NCI-H187 treated with DMSO at 0.1 percent for 48 hours (cell line): ENCODE results near the gene DPH7.
"Not testable (repeated sequence)": the region's sequence is repeated elsewhere in the genome, so short reads cannot be mapped to it uniquely, and the experiment has no call there.

Source experiments
- DNase-seq: peaks from one replicate; lab custom pipeline; 2025; lab: John Stamatoyannopoulos, UW

Gene DPH7

DNA sequence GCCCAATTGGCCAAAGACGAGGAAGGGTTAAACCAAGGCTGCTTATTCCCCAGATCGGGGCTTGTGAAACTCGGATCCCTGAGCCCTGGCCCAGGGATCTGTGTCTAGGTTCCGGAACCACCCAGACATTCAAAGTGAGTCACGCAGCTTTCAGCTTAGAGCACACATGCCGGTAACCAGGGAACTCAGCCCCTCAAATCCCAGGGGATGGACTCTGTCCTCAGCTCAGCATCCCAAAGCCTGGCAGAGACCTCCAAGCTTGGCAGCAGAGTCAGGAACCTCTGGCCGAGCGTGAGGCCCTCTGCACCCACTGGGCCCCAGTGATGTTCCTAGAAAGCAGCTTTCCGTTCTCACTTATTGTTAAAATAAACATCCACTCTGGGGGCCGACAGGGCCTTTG, 33.6 kb downstream of the DPH7 start:
- no peak for DNase-seq

DNA sequence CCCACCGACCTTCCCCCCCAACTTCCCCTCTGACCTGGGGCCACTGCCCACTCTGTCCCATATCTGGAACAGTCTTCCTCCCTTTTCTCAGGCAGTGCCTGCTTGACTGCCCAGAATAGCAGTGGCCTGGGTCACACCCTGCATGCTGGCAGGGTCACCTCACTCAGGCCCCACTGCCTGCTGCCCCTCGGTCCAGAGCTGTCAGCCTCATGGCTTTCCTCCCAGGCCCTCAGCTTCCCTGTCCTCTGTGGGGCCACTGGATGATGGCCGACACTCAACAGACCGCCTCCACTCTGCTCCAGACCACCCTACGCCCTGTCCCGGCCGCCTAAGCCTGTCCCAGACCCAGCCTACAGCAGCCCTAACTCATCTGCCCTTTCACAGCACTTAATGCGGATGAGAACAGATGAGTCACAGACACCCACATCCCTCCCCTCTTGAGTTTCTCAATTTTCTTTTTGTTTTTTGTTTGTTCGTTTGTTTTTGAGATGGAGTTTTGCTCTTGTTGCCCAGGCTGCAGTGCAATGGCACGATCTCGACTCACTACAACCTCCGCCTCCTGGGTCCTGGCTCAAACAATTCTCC, 34.5 kb downstream of the DPH7 start:
- DNase-seq, result no peak

DNA sequence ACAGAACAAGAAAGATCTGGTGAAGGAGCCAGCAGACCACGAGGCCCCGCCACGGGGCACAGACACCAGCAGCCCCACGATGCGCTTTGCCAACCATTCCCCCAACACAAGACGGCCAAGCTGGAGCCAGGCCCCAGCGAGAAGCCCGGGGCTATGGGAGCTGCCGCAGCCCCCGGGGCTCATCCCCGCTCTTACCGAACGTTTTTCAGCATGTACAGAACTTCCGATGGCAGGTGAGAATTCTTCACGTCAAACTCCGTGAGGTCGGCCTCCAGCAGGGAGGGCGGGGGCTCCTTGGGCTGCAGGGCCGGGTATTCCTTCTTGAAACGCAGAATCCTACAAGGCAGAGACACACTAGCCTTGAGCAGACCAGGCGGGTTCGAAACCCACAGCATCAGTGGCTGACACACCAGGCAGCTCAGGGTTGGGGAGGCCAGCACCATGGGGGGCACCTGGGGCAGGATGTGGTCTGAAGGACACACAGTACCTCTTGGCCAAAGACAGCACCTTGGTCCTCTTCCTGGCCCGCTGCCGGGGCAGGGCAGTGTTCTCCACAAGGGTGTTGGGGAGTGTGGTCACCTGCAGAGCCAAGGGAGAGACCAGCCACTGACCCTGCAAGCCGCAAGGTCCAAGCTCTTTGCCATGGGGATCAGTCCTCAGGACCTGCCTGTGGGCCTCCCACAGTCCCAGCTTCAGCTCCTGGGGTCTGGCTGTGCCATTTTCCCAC, 35.3 kb downstream of the DPH7 start:
- DNase-seq, result no peak

DNA sequence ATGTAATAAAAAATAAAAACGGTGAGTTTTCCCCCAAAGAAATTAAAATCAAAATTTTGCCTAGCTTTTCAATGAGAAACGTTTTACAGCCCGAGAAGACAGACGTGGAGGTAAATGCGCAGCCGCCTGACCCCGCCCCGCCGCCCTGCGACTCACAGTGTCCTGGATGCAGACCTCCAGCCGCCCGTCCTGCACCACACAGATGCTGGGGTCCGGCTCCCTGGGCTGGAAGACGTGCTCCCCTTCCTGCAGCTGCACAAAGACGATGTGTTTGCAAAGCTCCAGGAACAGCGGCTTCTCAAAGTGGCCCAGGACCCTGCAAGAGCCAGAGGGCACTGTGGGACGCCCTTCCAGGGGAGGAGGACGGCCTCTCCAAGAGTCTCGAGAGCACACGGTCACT, 36.2 kb downstream of the DPH7 start:
- DNase-seq, result no peak

DNA sequence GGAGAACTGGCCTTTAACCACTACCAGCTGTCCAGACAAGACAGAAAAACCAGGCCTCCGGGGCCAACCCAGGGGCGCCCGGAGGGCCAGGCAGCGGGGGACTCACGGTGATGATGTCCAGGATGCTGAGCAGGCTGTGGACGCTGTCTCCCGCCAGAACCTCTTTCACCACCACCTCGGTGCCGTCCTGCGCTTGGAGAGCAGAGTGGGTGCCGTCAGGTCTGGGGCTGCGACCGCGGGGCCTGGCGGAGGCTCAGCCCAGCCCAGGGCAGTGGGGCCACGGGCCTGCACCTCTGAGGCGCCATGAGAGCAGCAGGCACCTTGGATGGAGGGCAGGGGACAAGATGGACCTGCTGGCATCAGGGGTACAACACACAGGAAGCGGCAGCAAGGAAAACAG, 38.2 kb downstream of the DPH7 start:
- no peak for DNase-seq

DNA sequence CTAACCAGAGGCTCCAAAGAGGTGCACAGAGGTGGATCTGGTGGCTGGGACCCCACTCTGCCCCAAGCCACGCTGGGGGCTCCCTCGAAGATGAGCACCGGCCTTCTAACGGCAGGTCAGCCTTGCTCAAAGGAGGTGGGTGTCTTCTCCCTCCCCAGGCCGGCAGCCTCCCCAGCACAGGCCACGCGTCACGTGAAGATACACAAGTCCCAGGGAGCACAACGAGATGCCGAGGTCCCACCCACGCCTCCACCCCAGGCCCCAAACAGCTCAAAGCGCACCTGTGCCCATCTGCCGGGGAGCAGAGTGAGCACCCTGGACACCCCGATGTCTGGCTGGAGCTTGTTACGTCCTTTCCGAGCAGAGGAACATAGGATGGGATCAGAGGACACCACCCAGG, 40.7 kb downstream of the DPH7 start:
- DNase-seq, result no peak

DNA sequence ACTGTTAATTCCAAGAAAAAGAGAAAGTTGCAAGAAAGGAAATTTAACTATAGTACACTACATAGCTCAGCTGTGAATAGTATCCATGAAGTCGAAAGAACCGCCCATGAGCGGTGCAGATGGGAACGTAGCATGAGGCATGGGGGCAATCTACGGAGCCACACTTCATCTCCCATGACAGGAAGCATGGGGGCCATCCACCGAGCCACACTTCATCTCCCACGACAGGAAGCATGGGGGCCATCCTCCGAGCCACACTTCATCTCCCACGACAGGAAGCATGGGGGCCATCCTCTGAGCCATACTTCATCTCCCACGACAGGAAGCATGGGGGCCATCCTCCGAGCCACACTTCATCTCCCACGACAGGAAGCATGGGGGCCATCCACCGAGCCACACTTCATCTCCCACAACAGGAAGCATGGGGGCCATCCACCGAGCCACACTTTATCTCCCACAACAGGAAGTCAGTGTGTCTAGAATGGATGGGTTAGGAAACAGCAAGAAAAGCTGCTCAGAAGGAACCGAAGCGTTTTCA, 42.1 kb downstream of the DPH7 start:
- DNase-seq, result not testable (repeated sequence)

DNA sequence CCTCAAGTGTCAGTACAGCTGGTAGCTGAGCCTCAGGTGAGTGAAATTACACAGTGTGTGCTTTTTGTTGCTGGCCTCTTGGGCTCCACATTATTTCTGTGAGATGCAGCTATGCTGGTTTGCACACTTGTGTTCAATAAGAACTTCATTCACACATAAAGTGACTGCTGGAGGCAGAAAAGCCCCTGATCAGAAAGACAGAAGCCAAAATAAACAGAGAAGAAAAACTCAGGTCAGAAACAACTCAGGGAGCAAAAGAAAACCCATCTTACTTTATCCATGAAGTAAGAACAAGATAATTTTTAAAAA, 43.7 kb downstream of the DPH7 start:
- no peak for DNase-seq

DNA sequence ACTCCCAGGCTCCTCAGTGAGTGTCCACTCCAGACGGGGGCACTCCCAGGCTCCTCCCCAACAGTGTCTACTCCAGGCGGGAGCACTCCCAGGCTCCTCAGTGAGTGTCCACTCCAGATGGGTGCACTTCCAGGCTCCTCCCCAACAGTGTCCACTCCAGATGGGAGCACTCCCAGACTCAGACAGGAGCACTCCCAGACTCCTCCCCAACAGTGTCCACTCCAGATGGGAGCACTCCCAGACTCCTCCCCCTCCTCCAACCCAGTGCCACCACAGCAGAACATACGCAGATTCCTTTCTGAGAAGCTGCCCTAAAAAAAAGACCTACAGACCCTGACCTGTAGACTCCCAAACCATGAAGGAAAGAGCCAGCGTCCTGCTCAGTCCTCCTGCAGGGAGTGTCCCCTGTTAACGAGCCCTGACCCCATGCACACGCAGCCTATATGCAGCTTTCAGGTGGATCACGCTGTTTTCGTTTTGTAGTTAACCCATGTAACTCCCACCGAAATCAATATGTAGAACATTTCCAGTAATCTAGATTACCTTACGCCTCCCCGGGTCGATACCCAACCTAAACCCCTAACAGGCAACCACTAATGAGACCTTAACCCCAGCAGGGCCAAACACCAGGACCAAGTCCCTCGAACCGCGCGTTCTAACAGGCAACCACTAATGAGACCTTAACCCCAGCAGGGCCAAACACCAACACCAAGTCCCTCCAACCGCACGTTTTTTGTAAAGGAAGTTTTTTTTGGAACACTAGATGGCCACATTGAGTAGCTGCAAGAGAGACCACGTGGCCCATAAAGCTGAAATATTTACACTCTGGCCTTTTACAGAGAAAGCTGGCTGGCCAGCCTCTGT, 44.2 kb downstream of the DPH7 start:
- DNase-seq, result no peak

DNA sequence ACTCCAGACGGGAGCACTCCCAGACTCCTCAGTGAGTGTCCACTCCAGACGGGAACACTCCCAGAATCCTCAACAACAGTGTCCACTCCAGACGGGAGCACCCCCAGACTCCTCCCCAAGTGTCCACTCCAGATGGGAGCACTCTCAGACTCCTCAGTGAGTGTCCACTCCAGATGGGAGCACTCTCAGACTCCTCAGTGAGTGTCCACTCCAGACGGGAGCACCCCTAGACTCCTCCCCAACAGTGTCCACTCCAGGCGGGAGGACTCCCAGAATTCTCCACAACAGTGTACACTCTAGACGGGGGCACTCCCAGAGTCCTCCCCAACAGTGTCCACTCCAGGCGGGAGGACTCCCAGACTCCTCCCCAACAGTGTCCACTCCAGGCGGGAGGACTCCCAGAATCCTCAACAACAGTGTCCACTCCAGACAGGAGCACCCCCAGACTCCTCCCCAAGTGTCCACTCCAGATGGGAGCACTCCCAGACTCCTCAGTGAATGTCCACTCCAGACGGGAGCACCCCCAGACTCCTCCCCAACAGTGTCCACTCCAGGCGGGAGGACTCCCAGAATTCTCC, 45.7 kb downstream of the DPH7 start:
- not testable (repeated sequence) for DNase-seq

DNA sequence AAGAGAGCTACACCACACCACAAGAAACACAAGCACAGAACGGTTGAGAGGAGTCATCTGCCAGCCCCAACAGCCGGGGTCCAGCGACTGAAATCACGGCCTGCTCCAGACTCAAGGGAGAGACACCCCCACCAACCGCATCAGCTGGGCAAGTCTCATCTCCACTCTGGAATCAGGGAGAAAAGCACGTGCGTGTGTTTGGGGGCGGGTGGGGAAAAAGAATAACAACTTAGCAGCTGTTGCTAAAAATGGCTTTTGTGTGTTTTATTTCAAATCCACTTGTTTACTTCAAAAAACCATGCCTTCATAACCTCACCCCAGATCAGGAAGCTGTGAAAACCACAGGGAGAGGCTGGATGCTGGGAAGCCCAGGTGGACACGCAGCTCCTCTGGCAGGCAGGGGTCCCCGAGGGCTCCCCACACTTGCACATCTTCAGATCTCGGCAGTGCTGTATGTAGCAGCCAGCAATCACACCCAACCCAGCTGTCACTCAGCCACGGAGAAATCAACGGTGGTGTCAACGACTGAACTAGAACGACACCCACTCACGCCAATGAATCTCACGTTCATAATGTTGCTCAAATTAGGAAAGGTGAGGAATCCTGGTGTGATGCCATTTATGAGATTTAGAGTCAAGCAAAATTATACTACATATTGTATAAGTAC, 47.5 kb downstream of the DPH7 start:
- no peak for DNase-seq

DNA sequence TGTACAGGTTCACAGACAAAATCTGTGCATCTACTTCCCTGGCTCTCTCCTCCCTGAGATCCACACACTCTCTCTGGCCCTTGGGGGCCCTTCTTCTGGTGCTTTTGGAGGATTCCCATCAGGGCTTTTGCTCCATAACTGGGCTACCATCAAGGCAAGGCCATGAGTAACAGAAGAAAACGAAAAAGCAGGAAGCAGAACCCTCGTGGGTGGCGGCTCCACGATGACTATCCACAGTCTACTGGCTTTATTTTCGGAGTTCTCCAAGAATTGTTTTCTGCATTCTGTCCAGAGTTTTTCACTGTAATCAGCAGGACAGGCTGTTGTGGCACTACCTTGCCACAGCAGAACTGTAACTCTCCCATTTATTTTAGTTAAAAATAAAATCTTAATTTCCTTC, 48.4 kb downstream of the DPH7 start:
- no peak for DNase-seq

DNA sequence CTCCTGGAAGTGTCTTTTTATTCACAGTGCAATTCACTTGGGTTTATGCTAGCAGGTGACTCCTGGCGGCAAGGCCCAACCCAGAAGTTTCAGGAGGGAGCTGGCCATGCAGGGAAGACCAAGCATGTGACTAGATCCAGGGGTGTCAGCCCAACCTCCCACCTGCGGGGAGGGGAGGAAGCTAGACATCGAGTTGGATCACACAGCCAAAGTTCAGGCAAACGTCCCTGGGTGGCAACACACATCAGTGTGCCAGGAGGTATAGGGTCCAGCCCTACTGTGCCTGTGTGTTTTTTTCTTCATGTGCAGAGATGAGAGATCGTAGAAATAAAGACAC, 53.8 kb downstream of the DPH7 start:
- DNase-seq, result no peak

DNA sequence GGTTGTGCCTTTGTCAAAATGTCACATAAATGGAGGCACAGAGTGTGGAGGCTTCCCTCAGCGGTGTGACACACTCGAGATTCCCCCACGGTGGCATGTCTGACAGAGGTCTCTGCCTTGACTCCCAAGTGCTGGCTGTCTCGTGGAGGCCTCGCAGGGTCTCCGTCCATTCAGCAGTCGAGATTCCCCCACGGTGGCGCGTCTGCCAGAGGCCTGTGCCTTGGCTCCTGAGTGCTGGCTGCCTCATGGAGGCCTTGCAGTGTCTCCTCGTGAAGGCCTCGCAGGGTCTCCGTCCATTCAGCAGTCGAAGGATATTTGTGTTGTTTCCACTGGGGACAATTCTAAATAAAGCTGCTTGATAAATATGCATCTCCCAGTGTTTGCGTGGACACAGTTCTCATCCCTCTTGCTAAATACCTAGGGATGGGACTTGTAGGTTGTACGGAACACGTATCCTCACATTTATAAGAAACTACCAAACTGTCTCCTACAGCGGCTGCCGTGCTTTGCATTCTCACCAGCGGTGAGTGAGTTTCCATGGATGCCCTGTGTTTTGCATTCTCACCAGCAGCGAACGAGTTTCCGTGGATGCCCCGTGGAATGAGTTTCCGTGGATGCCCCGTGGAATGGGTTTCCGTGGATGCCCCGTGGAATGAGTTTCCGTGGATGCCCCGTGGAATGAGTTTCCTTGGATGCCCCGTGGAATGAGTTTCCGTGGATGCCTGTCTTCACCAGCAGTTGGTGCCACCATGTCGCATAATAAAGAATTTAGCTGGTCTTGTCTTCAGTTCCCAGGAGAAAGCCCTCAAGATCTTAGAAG, 54.4 kb downstream of the DPH7 start:
- DNase-seq, result no peak

DNA sequence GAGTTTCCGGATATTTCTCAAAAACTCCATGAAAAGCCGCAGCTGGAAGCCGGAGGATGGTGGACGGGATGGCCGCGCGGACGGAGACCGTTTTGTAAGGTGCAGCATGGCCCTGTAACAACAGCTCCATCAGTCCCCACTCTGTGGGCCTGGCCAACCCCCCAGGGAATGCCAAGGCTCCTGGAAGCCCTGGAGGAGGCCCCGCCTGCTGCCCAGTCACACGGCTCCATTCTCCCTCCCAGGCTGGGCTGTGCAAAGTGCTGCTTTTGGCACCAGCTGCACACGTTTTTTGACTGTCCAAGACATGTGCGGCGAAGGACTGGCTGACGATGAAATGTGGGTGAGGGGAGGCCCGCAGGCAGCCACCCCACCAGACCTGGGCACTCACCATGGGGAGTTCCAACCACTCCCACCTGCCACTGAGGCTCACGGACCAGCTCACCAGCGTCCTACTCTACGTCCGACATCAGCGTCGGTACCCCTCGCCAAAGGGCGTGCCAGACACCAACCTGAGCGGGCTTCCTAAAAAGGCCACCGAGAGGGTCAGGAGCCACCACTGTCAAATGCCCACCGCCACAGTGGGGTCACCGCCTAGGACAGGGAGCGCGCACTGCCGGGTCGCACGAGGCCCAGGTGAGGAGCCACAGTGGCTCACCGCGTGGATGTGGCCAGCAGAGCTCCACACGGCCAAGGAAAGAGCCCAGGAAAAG, 55.8 kb downstream of the DPH7 start:
- DNase-seq, result no peak

DNA sequence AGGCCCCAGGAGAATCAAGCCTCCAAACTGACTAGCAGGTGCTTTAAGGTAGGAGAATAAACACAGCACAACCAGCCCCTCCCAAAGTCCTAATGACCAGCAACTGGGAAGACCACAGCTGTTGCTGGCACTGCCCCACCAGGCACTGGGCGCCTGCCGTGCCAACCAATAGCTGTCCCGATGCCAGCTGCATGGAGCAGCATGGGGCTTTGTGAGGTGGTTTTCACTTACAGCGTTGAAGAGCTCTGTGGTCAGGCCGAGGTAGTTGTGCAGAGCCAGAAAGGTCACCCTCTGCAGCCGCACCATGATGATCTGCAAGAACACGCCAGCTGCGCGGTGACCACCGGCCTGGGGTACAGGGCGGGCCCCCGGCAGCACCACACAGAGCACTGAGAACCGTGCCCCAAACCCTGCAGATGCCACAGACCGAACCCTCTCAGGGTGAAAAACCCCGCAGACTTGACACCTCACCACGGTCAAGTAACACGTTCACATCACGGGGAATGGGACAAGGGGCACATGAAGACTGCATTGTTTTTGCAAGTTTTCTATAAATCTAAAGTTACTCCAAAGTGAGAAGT, 57.2 kb downstream of the DPH7 start:
- DNase-seq, result no peak

DNA sequence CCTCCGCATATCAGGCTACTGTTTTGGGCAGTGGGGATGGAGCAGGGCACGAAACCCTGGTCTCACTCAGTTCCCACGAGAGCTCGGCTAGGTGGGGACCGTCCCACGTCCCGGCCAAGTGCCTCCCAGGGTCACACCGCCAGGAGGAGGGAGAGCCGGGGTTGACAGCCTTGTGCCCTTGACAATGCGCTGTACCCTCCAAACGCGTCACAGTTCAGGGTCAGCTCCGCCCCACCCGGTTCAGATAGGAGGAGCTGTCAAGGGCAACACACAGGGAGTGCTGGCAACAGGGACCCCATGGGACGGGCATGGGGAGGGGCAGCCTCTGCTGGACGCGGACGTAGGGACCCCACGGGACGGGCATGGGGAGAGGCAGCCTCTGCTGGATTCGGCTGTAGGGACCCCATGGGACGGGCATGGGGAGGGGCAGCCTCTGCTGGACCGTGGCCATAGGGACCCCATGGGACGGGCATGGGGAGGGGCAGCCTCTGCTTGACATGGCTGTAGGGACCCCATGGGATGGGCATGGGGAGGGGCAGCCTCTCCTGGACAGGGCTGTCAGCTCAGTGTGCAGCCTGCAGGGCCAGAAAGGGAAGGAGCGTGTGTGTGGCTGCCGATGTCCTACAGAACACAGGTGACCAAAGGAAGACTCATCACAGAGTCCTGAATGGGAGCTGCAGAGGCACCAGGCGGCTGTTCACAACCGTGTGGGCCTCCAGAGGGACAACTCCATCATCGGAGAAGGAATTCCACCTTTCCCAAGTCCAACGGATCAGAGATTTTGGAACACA, 57.9 kb downstream of the DPH7 start:
- DNase-seq, result no peak

DNA sequence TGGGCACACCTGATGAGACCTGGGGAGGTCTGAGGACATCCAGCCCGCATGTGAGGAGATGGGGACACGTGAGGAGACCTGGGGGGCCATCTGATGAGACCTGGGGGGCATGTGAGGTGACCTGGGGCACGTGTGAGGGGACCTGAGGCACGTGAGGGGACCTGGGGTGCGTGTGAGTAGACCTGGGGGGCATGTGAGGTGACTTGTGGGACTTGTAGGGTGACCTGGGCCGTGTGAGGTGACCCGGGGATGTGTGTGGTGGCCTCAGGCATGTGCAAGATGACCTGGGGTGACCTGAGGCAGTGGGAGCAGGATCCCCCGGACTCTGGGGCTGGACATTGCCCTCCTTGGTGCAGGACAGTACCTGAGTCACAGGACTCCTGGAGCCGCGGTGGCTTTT, 59.2 kb downstream of the DPH7 start:
- no peak for DNase-seq

DNA sequence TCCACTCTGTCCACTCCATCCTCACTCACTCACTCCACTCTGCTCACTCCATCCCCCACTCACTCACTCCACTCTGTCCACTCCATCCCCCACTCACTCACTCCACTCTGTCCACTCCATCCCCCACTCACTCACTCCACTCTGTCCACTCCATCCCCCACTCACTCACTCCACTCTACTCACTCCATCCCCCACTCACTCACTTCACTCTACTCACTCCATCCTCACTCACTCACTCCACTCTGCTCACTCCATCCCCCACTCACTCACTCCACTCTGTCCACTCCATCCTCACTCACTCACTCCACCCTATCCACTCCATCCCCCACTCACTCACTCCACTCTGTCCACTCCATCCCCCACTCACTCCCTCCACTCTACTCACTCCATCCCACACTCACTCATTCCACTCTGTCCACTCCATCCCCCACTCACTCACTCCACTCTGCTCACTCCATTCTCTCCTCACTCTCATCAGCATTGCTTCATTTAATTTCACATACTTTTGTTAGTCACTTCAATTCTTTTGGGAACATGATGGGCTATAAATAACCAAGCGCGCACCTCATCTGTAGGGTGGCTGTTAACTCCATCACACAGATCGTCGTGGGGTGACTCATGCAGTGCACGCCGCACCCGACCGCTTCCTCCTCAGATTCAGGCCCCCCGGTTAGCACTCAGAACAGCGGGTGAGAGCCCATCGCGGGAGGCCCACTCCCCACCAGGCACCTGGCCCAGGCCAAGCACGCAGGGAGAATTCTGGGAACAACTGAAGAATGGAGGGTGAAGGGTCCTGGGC, 59.9 kb downstream of the DPH7 start:
- DNase-seq, result not testable (repeated sequence)
